ENCODE data around the gene BIN1.

Gene BIN1

GRCh38 chr2:127106457-127106990 is 430 bp downstream of the BIN1 start:
- Histone ChIP-seq H2BK12ac (ENCODE audit: low read length) (no peak overlapping the region), H3K4me3 (ENCODE audit: low read depth, low read length) (peak overlapping the region; percentile 86), H3K36me3 (ENCODE audit: control insufficient read depth in 1 of 2, insufficient read depth in 2 of 2, low read length in 2 of 2) (no peaks in the 10 kb centered on the region), H3K4ac (ENCODE audit: low read depth, low read length) (peak overlapping the region; percentile 2), H3K4me2 (ENCODE audit: low read length) (peak overlapping the region; percentile 98), H3K9ac (ENCODE audit: low read length) (peak overlapping the region; percentile 38), H3K79me1 (ENCODE audit: low read length) (peaks cover 8% of the 10 kb centered on the region), H2AFZ (ENCODE audit: insufficient read depth, low read length, poor library complexity) (peak overlapping the region; percentile 58), H2AK5ac (ENCODE audit: low read length) (no peak overlapping the region), H2BK120ac (ENCODE audit: insufficient read depth, low read length, poor library complexity) (no peak overlapping the region), H3K14ac (ENCODE audit: low read length) (peak overlapping the region; percentile 57), H4K12ac (ENCODE audit: low read depth, low read length) (no peak overlapping the region), H3K18ac (ENCODE audit: low read length) (peak overlapping the region; percentile 16), H4K91ac (ENCODE audit: low read depth, low read length) (no peak overlapping the region), H2BK5ac (ENCODE audit: low read depth, low read length, poor library complexity) (no peak overlapping the region), H3K79me2 (ENCODE audit: control insufficient read depth, insufficient read depth, low read length, poor library complexity) (peaks cover 3% of the 10 kb centered on the region), H4K8ac (ENCODE audit: low read depth, low read length) (no peak overlapping the region), H3K23ac (ENCODE audit: low read length) (no peak overlapping the region), H3K9me3 (ENCODE audit: insufficient read depth, low read depth, low read length) (peaks cover 2% of the 10 kb centered on the region), H3K27ac (ENCODE audit: low read depth, low read length) (no peak overlapping the region), H3K4me1 (ENCODE audit: control insufficient read depth in 1 of 2, insufficient read depth in 2 of 2, low read length in 2 of 2) (peaks cover 11 to 17% of the 10 kb centered on the region in 2 experiments), H3K27me3 (ENCODE audit: insufficient read depth, low read length) (no peaks in the 10 kb centered on the region)
- no peak for DNase-seq
- WGBS (ENCODE audit: extremely low coverage, insufficient coverage, insufficient read length), result no CpG with 5 or more reads among the region's 45 CpGs

- H3K4me3 ChIP-seq (ENCODE audit: low read depth, low read length), result peak overlapping the region; percentile 86
- no peak overlapping the region for H3K27ac ChIP-seq (ENCODE audit: low read depth, low read length)
- H2AFZ ChIP-seq (ENCODE audit: insufficient read depth, low read length, poor library complexity), result peak overlapping the region; percentile 37
- H3K14ac ChIP-seq (ENCODE audit: low read length), result peak overlapping the region; percentile 57
- no peak overlapping the region for H3K18ac ChIP-seq (ENCODE audit: low read length)
- no peaks in the 10 kb centered on the region for H3K27me3 ChIP-seq (ENCODE audit: insufficient read depth, low read length)
- H3K79me2 ChIP-seq (ENCODE audit: control insufficient read depth, insufficient read depth, low read length, poor library complexity), result peaks cover 3% of the 10 kb centered on the region
- H4K91ac ChIP-seq (ENCODE audit: low read depth, low read length), result peak overlapping the region; percentile 5
- no peak overlapping the region for H2AK5ac ChIP-seq (ENCODE audit: low read length)
- H4K12ac ChIP-seq (ENCODE audit: low read depth, low read length), result no peak overlapping the region
- peaks cover 2% of the 10 kb centered on the region for H3K9me3 ChIP-seq (ENCODE audit: insufficient read depth, low read depth, low read length)
- H2BK5ac ChIP-seq (ENCODE audit: low read depth, low read length, poor library complexity), result no peak overlapping the region
- peak overlapping the region; percentile 26 for H2BK120ac ChIP-seq (ENCODE audit: insufficient read depth, low read length, poor library complexity)
- peak overlapping the region; percentile 20 for H4K8ac ChIP-seq (ENCODE audit: low read depth, low read length)
- peaks cover 8% of the 10 kb centered on the region for H3K79me1 ChIP-seq (ENCODE audit: low read length)
- no peaks in the 10 kb centered on the region for H3K36me3 ChIP-seq (ENCODE audit: control insufficient read depth in 1 of 2, insufficient read depth in 2 of 2, low read length in 2 of 2)
- H3K4ac ChIP-seq (ENCODE audit: low read depth, low read length), result peak overlapping the region; percentile 2
- H3K4me1 ChIP-seq (ENCODE audit: control insufficient read depth in 1 of 2, insufficient read depth in 2 of 2, low read length in 2 of 2), result peaks cover 16 to 21% of the 10 kb centered on the region in 2 experiments
- H3K23ac ChIP-seq (ENCODE audit: low read length), result no peak overlapping the region
- no peak overlapping the region for H2BK12ac ChIP-seq (ENCODE audit: low read length)
- H3K4me2 ChIP-seq (ENCODE audit: low read length), result peak overlapping the region; percentile 98
- H3K9ac ChIP-seq (ENCODE audit: low read length), result peak overlapping the region; percentile 38
- WGBS (ENCODE audit: extremely low coverage, insufficient coverage, insufficient read length), result no CpG with 5 or more reads among the region's 51 CpGs
- no peak for DNase-seq
Measured at GRCh38 chr2:127105656-127106456, 1.1 kb downstream of the BIN1 start.

GRCh38 chr2:127104881-127105655 is 1.9 kb downstream of the BIN1 start:
- no peak overlapping the region for H2BK12ac ChIP-seq (ENCODE audit: low read length)
- peak overlapping the region; percentile 8 for H4K8ac ChIP-seq (ENCODE audit: low read depth, low read length)
- no peak overlapping the region for H2BK5ac ChIP-seq (ENCODE audit: low read depth, low read length, poor library complexity)
- no peak overlapping the region for H3K27ac ChIP-seq (ENCODE audit: low read depth, low read length)
- H3K18ac ChIP-seq (ENCODE audit: low read length), result no peak overlapping the region
- no CpG with 5 or more reads among the region's 6 CpGs for WGBS (ENCODE audit: extremely low coverage, insufficient coverage, insufficient read length)
- no peak overlapping the region for H3K14ac ChIP-seq (ENCODE audit: low read length)
- H3K23ac ChIP-seq (ENCODE audit: low read length), result no peak overlapping the region
- H4K12ac ChIP-seq (ENCODE audit: low read depth, low read length), result no peak overlapping the region
- no peak overlapping the region for H2AK5ac ChIP-seq (ENCODE audit: low read length)
- H3K9me3 ChIP-seq (ENCODE audit: insufficient read depth, low read depth, low read length), result peaks cover 2% of the 10 kb centered on the region
- H3K4me2 ChIP-seq (ENCODE audit: low read length), result peak overlapping the region; percentile 98
- H3K4me3 ChIP-seq (ENCODE audit: low read depth, low read length), result no peak overlapping the region
- no peaks in the 10 kb centered on the region for H3K27me3 ChIP-seq (ENCODE audit: insufficient read depth, low read length)
- H3K79me2 ChIP-seq (ENCODE audit: control insufficient read depth, insufficient read depth, low read length, poor library complexity), result peaks cover 3% of the 10 kb centered on the region
- DNase-seq, result no peak
- H3K79me1 ChIP-seq (ENCODE audit: low read length), result peaks cover 8% of the 10 kb centered on the region
- H2BK120ac ChIP-seq (ENCODE audit: insufficient read depth, low read length, poor library complexity), result no peak overlapping the region
- no peak overlapping the region for H4K91ac ChIP-seq (ENCODE audit: low read depth, low read length)
- no peak overlapping the region for H3K9ac ChIP-seq (ENCODE audit: low read length)
- H3K36me3 ChIP-seq (ENCODE audit: control insufficient read depth in 1 of 2, insufficient read depth in 2 of 2, low read length in 2 of 2), result no peaks in the 10 kb centered on the region
- no peak overlapping the region for H2AFZ ChIP-seq (ENCODE audit: insufficient read depth, low read length, poor library complexity)
- no peak overlapping the region for H3K4ac ChIP-seq (ENCODE audit: low read depth, low read length)
- H3K4me1 ChIP-seq (ENCODE audit: control insufficient read depth in 1 of 2, insufficient read depth in 2 of 2, low read length in 2 of 2), result peaks cover 22 to 28% of the 10 kb centered on the region in 2 experiments

GRCh38 chr2:127104166-127104660 is 2.7 kb downstream of the BIN1 start:
- Histone ChIP-seq H2BK120ac (ENCODE audit: insufficient read depth, low read length, poor library complexity) (no peak overlapping the region), H4K12ac (ENCODE audit: low read depth, low read length) (no peak overlapping the region), H3K36me3 (ENCODE audit: control insufficient read depth in 1 of 2, insufficient read depth in 2 of 2, low read length in 2 of 2) (no peaks in the 10 kb centered on the region), H4K8ac (ENCODE audit: low read depth, low read length) (no peak overlapping the region), H2BK12ac (ENCODE audit: low read length) (no peak overlapping the region), H3K4ac (ENCODE audit: low read depth, low read length) (no peak overlapping the region), H3K4me1 (ENCODE audit: control insufficient read depth in 1 of 2, insufficient read depth in 2 of 2, low read length in 2 of 2) (peaks cover 22 to 28% of the 10 kb centered on the region in 2 experiments), H4K91ac (ENCODE audit: low read depth, low read length) (no peak overlapping the region), H3K9ac (ENCODE audit: low read length) (no peak overlapping the region), H2AFZ (ENCODE audit: insufficient read depth, low read length, poor library complexity) (no peak overlapping the region), H3K23ac (ENCODE audit: low read length) (no peak overlapping the region), H3K9me3 (ENCODE audit: insufficient read depth, low read depth, low read length) (peaks cover 2% of the 10 kb centered on the region), H3K79me2 (ENCODE audit: control insufficient read depth, insufficient read depth, low read length, poor library complexity) (peaks cover 3% of the 10 kb centered on the region), H2AK5ac (ENCODE audit: low read length) (no peak overlapping the region), H3K4me3 (ENCODE audit: low read depth, low read length) (no peak overlapping the region), H3K27ac (ENCODE audit: low read depth, low read length) (no peak overlapping the region), H3K18ac (ENCODE audit: low read length) (no peak overlapping the region), H3K79me1 (ENCODE audit: low read length) (peaks cover 8% of the 10 kb centered on the region), H3K14ac (ENCODE audit: low read length) (no peak overlapping the region), H3K4me2 (ENCODE audit: low read length) (no peak overlapping the region), H3K27me3 (ENCODE audit: insufficient read depth, low read length) (no peaks in the 10 kb centered on the region), H2BK5ac (ENCODE audit: low read depth, low read length, poor library complexity) (no peak overlapping the region)
- no peak for DNase-seq
- no CpG with 5 or more reads among the region's 8 CpGs for WGBS (ENCODE audit: extremely low coverage, insufficient coverage, insufficient read length)
